Measurements from ENCODE around the gene PLCB1.
A peak's percentile ranks its signal among the peaks of the same experiment; 100 is the strongest.

Gene PLCB1

DNA sequence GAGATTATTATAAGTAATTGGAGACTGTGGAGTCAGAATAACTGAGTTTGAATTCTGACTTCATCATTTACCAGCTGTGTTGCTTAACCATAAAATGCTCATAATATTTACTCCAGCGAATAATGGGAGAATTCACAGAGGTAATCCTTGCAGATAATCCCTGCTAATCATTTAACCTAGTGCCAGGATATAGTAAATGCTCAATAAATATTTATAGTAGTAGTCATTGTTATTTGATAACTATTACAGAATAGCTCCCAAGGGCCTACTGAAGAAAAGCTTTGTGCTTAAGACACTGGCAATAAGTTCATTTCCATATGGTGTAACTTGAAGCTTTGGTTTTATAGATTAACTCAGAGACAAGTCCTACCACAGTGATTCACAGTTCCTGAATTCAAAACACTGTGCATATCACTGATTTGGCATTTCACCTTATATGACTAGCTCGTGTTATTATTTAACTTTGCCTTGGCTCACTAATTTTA is 728.0 kb downstream of the PLCB1 start:
- no peak for DNase-seq

DNA sequence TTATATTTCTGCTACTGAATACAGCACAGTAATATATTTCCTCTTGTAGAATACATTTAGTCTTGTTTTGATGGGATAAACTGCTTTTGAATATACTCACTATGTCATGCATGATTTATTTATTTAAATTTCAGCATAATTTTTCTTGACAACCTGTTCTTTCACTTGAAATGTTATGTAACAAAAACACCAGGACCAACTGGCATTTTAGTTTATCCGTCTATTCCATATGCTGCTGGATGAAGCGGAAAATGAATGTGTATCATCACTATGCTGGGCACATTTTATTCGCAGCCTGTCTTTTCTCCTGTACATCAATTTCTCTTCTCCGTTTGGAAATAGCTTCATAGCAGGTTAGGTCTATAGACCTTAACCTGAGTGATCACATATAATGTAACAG is 730.0 kb downstream of the PLCB1 start:
- peak; percentile 30 for DNase-seq

DNA sequence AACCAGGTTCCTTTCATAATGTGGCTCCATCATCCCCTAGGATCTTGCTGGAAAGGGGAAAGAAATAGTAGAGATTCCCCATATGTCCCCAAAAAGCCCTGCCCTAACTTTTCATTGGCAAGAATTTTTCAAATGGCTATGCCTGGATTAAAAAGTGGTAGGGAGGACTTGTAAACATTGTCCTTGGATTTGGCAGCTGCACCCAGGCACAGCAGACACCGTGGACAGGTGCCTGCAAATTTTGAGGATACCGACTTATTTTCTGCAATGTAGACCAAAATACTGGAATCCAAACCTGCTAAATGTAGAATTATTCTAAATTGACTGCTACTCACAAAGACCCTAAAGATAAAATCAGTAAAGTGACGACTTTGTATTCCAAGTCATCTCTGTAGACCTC is 733.6 kb downstream of the PLCB1 start:
- DNase-seq, result no peak

DNA sequence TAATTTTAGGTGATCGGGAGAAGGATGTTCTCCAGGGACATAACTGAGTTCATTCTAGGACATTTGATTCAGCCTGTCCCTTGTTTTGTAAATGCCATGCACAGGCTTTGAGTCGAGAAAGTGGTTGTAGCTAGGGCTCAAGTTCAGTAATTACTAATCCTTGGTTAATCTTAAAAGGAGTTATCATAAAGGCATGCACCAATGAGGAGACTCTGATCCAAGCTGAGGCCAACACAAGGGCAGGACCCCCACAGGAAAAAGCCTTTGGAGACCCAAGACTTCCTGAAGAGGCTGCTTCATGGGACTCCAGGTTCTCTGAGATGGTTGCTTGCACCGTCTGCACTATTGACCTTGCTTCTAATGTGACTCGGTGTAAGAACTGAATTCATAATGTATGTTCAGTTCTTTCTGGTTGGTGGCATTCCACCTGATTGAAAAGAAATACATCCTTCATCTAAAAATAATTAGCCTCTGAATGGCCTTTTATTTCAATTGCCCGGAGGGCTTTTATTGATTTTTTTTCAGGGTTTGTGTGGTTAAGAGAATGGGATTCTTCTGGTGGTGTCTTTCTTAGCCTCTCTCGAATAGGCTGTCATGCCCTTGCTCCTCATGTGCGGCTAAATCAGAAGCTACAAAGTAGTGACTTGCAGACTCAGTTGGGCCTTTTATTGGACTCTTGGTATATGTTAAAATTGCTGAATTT is 735.1 kb downstream of the PLCB1 start:
- no peak for DNase-seq

DNA sequence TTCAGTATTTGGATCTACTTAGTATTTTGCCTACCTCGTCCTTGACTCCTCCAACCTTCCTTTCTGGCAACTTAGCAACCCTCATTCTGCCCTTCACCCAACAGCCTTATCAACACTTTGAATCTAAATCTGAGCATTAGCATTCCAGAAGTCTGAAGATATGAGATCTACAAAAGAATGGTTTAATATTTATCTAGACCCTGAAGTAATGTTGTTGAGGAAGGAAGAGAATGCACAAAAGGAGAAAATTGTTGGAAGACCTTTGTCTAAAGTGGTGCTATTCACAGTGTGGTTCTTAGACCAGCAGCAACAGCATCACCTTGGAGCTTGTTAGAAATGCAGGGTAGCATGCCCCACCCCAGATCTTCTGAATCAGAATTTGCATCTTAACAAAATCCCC is 738.6 kb downstream of the PLCB1 start:
- no peak for DNase-seq

DNA sequence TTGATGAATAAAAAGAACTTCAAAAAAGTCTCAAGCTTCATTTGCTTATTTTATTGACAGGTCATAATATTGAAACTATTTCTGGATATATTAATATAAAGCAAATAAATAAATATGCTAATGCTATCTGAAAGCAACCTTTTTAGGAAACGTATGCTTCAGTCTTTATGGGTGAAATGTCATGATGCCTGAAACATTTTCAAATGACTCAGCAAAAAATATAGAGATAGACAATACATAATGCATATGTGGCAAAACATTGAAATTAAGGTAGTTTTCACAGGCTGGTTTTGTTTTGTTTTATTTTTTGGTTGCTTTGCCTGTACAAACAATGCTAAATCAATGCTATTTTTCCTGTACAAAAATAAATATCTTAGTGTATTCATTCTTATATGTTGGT is 742.4 kb downstream of the PLCB1 start:
- no peak for DNase-seq

DNA sequence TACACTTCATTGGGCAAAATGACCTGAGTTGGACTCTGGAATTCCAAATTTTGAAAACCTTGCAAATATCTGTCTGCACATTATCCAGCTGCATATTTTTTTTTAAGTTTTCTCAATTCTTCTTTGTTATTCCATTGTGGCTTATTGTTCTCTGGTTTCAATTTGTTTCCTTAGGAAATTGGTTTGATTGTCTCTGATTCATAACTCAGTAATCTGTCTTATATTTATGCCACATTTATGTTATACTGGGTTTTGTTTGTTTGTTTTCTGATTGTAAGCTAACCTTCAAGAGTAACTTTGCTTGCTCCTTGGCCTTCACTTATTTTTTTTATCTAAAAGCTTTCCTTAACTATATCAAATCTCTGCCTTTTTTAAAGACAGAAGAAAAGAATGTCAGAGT is 743.5 kb downstream of the PLCB1 start:
- no peak for DNase-seq

DNA sequence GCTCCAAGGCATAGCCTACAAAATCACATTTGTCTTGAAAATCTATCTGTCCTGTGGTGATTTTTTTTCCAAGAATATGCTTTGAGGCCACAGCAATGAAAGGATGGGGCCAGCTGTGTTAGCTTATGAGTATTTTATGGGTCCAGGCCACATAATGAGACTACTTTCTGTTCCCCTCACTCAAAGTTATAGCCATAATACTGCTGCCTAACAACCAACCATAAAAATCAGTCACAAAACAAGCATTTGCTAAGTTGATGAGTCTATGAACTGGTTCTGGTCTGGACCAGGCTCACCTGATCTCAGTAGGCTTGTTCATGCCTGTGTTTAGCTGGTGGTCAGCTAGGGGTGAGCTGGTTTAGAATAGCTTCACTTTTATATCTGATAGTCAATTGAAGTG is 744.3 kb downstream of the PLCB1 start:
- DNase-seq, result no peak

DNA sequence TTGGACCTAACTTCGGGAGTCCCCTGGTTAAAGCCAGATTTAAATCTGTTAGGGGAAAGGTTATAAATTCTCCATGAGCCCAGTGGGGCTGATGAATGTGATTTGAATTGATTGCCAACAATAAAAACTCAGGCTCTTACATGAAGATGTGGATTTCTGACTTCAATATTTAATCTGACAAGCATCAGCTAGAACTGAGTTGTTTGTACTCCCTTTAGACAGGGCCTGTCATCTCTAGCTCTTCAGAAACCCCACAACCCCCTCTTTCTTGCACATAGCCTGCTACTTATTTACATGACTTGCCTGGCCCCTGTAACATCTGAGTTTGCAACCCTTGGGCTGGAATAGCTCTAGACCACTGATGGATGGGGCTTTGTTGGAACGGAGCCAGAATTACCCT is 745.2 kb downstream of the PLCB1 start:
- DNase-seq, result no peak

DNA sequence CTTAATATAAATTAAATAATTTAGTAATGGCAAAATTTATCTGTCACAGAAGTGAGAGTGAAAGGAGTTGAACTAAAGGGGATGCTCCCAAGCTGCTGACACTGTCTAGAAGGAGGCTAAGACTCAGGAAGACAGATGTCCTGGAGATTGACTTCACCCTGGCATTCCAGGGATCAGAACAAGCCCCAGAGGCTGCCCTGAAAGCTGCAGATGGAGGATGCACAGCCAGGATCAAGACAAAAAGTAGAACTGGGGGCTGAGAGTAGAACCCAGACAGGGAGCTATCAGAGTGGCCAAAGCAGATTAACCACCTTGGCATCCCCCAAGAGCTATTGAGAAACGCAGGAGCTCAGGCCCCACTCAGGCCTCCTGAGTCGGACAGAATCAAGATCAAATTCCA is 747.6 kb downstream of the PLCB1 start:
- no peak for DNase-seq

DNA sequence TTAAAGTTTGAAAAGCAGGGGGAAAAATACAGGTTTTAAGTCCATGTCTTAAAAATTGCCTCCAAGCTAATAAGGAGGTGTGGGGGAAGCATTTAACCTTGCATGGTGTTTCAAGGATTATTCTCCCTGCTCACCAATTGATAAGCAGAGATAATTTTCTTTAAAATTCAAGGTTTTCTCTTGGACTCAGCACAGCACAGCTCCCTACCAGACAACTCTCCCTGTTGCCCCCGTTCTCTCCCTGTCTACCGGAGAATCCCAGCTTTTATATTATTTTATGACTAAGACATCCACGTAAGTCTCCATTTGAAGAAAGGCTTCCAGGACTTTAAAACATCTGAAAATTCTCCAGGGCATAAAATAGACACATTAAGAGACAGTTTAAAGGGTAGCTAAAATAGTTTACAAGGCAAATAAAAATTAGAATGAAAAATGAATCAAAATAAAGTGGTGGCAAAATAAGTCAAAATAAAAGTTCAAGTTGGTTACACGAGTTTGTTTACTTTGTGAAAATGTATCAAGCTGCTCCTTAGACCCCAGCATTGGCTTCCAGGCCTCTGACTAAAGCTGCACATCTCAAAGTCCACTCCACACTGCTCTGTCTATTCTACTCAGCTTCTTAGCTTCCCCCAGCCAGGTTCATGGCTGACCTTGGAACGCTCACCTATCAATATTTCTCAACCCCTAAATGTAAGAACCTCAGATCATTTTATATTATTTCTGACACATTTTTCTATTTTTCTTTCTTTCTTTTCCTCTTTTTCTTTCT is 748.2 kb downstream of the PLCB1 start:
- no peak for DNase-seq

DNA sequence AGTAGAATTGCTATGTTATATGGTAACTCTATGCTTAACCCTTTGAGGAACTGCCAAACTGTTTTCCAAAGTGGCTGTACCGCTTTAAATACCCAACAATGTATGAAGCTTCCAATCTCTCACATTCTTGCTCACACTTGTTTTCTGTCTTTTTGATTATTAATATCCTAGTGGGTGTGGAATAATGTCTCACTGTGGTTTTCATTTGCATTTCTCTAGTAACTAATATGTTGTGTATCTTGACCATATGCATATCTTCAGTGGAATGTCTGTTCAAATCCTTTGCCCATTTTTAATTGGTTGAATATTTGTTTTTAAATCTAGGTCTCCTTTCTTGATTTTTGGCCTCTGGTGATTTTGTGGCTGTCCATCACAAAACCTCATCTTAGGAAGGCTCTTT is 759.0 kb downstream of the PLCB1 start:
- DNase-seq, result no peak

DNA sequence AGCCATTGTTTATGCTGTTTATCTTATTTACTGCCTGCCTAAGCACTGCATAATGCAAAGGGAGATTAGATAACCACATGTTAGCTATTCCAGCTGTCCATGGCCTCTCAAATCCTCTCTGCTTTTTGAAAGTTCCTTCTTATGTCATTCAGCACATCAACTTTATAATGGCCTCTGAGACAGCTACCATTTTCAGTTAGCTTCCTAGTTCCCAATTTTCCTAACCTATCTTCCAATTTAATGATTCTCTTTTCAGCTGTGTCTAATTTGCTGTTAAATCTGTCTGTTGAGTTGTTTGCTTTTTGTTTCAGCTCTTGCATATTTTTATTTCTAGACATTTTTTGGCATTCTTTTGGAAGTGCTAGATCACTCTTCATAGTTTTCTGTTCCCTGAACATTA is 763.4 kb downstream of the PLCB1 start:
- no peak for DNase-seq

DNA sequence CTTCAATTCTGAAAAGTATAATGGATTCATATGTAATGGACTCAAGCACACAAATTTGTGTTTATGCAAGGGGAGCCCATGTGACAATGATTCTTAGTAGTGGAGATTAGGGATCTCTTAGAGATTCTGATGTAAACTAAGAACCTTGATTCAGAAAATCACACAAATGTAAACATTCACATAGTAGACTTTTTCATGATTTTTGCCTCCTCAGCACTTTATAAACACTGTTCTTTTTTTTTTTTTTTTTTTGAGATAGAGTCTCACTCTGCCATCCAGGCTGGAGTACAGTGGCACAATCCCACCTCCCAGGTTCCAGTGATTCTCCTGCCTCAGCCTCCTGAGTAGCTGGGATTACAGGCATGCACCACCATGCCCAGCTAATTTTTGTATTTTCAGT is 766.8 kb downstream of the PLCB1 start:
- DNase-seq, result no peak

DNA sequence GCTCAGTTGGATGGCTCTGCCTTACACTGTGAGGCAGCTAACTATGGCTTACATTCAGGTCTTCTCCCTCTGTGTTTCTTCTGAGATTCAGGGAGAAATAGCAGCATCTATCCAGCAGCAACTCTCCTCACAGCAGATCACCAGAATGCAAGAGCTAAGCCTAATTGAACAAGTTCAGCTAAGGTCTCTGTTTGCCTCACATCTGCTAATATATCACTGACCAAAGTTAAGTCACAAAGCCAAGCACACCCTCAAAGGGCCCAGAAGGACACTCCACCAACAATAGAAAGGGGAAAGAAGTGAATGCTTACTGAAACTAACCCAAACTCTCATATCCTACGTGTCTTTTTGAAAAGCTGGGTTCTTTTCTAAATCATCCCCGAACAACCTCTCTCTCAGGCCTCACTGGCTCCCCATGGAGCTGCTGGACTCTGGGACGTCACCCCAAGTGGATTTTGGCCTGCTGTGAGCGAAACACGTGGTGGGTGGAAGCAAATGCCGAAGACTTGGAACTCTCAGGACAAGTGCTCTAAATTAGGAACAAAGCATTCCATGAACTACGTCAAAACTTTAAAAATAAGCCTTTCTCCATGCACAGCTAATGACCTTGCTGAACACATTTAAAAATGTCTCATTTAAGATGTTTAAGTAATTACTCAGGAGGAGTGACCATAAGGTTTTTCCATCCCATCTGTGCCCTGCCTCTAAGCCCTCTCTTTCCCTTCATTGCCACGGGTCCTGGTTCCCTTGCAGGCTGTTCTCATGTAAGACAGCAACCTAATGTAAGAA is 769.4 kb downstream of the PLCB1 start:
- no peak for DNase-seq

DNA sequence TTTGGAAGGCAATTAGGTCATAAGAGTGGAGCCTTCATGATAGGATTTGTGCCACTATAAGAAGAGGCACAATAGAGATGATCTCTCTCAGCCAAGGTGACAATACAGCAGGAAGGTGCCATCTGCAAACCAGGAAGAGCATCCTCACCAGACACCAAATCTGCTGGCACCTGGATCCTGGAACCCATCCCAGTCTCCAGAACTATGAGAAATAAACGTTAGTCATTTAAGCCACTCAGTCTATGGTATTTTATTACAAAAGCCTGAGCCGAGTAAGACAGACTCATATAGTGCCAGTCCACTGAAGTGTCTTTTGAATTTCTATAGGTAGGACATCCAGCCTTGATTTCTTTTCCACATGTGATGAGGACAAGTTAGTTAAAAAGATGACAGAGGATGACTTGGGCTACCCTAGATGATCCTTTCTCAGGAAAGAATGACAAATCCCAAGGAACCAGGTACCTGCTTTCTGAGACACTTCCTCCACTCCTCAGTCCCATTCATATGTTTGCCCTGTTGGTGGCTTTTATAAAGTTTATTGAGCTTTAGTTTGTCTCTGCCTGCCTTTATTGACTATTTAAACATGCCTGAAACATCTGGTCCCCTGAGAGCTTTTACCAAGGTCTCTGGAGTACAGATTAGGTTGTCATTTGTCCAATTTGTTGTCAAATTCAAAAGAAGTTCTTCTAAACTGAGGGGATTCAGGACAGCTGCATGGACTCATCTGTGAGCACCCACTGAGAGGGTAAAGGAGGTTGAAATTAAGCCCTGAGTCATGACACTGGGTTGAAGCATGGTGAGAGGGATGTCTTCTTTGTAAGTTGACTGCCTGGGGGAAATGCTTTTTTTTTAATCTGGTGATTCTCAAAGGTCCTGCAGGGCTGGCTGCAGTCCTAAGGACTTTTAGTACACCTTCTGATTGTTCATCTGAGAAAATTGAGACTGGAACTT is 771.9 kb downstream of the PLCB1 start:
- DNase-seq, result no peak

DNA sequence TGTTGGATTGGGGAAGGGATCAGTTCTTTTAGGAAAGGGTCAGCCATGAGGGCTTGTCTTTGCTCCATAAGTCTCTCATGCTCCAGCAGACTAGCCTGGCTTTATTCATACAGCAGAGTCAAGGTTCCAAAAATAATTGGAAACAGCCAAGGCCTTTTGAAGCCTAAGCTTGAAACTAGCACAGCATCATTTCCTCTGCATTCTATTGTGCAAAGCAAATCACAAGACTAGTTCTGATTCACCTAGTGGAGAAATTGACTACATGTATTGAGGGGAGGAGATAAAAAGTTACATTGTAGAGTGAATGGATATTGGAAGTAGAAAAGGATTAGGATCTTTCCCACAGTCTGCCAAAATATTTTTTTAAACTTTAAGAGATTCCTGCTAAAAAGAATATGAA is 777.5 kb downstream of the PLCB1 start:
- DNase-seq, result no peak

DNA sequence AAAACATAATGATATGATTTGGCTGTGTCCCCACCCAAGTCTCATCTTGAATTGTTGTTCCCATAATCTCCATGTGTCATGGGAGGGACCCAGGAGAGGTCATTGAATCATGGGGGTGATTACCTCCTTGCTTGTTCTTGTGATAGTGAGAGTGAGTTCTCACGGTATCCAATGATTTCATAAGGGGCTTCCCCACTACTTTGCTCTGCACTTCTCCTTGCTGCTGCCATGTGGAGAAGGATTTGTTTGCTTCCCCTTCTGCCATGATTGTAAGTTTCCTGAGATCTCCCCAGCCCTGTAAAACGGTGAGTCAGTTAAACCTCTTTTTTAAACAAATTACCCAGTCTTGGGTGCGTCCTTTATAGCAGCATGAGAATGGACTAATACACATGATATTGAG is 780.0 kb downstream of the PLCB1 start:
- no peak for DNase-seq

DNA sequence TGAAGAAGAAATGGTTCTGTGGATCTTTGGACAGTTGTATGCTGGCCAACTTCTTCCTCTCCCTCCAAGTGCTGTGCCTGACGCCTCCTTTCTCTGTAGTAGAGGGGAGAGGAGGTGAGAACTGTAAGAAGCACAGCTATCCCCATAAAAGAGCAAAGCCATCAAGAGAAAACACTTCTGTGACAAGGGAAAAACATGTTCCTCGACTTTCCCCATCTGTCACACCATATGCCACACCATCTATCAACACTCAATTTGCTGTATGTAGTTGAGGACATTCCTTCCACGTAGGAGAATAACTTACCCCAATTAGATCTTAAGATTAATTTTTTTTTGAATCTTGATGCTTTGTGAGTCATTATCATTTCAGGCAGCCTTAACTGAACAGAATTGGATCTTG is 780.7 kb downstream of the PLCB1 start:
- DNase-seq, result peak; percentile 93

DNA sequence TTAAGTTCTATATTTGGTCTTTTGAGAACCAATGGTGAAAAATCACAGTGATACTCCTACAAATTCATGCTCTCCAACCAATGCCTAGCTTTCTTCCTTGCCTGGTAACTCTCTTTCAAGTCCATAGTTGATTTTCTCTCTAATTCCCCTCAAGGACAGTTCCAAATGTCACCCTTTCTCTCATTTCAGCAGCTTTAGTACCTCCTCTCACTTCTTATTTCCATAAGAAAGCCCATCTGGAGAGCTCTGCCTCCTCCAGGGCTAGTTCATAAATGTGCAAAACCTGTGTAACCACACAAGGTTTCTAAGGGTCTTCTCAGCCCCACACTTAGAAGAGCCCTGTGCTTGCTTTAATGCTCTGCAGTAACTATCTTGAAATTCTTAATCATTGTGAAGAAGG is 781.4 kb downstream of the PLCB1 start:
- DNase-seq, result no peak

DNA sequence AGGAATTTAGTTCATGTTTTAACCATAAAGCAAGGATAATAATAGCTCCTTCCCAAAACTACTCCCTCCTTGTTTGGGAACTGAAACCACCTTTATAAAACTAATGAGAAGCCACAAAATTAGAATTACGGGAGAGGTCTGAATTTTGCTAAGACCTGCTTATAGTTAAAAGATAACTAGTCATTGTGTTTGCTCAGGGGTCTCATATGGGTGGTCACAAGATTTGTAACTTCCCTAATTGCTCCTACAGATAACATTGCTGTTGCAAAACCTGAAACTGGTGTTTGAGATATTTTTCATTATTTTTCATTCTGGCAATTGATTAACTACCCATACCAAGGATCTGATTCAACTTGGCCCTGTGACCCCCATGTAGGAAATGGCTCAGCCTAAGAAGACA is 782.4 kb downstream of the PLCB1 start:
- DNase-seq, result no peak

DNA sequence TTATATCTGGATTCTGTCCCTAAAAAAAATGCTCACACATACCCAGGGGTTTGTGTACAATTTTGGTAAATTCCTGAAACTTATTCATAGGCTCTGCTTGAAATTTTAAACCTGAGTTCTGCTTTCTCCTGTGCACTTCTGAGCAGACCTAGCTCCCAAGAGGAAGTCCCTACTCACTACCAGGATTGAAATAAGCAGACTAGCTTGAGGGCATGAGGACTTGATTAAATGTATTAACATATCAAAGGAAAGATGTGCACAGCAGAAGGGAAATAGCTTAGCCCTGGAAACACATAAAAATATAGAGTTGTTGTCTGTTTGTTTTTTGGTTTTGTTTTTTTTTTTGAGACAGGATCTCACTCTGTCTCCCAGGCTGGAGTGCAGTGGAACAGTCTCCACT is 785.0 kb downstream of the PLCB1 start:
- no peak for DNase-seq

DNA sequence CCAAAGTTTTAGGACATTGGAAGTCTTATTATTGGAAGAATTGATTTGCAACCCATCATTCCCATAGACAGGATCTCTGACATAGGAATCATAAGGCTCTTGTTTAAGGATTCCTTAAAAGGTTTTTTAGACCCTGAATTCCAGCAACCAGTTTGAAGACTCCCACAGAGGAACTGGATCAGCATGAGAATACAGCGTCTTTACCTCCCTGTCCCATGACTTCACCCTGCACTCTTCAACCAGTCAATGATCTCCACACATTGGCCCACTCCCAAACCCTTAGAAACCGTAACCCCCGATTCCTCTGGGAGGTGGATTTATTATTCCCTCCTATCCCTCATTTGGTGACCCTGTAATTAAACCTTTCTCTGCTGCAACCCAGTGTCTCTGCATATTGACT is 786.1 kb downstream of the PLCB1 start:
- DNase-seq, result no peak
